ENCODE measurements around the gene PNPT1.
"Not testable (repeated sequence)": the region's sequence is repeated elsewhere in the genome, so short reads cannot be mapped to it uniquely, and the experiment has no call there.

- TF ChIP-seq, protein P1, sequence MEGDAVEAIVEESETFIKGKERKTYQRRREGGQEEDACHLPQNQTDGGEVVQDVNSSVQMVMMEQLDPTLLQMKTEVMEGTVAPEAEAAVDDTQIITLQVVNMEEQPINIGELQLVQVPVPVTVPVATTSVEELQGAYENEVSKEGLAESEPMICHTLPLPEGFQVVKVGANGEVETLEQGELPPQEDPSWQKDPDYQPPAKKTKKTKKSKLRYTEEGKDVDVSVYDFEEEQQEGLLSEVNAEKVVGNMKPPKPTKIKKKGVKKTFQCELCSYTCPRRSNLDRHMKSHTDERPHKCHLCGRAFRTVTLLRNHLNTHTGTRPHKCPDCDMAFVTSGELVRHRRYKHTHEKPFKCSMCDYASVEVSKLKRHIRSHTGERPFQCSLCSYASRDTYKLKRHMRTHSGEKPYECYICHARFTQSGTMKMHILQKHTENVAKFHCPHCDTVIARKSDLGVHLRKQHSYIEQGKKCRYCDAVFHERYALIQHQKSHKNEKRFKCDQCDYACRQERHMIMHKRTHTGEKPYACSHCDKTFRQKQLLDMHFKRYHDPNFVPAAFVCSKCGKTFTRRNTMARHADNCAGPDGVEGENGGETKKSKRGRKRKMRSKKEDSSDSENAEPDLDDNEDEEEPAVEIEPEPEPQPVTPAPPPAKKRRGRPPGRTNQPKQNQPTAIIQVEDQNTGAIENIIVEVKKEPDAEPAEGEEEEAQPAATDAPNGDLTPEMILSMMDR (IDR thresholded peaks at IDR 0.05), result not testable (repeated sequence)
- TF ChIP-seq POLR2A (IDR thresholded peaks at IDR 0.05), result not testable (repeated sequence)
Observed at GRCh38 chr2:55715178-55715577, 21.5 kb upstream of the PNPT1 start.
